NCI-H187 treated with DMSO at 0.1 percent for 48 hours (cell line): ENCODE data around the gene COL19A1.
"Not testable (repeated sequence)": the region's sequence is repeated elsewhere in the genome, so short reads cannot be mapped to it uniquely, and the experiment has no call there.

Source experiments
- DNase-seq: peaks from one replicate; lab custom pipeline; 2025; lab: John Stamatoyannopoulos, UW

The COL19A1 gene

DNA sequence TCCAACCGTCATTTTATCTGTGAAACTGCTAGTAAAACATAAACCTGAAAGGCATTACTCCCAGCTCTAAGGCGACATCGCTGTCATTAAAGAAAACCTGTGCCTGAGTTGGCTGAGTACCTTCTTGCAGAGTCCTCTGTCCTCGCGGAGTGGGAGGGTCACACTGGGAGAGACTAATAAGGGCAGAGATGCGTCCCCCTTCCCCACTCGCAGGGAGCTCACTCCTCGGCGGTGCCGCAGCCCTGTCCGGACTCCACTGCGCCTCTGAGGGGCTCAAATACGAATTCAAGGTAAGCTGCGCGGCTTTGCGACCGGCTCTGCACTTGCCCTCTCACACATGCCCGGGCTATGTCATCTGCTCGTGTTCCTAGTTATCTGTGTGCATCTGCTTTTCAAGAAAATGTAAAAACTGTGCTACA, at the start of gene COL19A1:
Gene COL19A1, plus strand, starts transcription at position 206 of the 419 bp plus-strand sequence. CDS start 13,012 bp downstream, outside the sequence.
- no peak for DNase-seq

GRCh38 chr6:69816569-69816968, 49.8 kb upstream of the COL19A1 start:
- DNase-seq = no peak

DNA sequence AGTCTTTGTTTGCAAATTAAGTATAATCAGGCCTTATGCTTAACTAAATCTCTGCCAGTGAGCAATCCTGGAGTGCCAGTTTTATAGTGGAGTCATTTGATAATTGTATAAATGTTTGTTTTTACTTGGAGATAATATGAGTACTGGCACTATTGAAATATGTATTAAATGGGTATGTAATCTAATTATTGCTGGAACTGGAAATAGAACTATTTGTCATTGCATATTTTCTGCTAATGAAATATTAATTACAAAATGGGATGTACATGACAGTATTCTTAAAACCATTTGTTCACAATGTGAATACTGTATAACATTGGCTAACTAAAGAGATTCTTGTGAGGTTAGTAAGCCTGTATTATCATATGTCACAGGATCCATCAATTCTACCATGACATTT, 49.0 kb upstream of the COL19A1 start:
- DNase-seq = no peak

GRCh38 chr6:69818223-69818930, 48.0 kb upstream of the COL19A1 start:
- no peak for DNase-seq

DNA sequence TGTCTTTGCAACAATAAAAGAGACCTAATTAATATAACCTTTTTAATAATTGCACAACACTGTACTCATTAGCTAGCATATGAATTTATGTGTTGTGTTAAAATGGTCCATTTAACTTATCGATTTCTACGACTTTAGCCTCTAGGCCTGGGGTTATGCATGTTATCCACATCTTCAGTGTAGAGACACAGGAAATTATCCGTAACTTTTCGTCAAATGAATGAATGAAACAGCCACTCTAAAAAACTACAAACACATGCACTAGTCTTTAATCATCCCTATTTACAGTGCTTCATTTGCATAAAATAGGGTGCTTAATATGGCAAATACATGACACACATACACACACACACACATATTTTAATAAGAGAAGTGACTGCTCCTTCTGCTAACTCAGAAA, 47.2 kb upstream of the COL19A1 start:
- DNase-seq = no peak

DNA sequence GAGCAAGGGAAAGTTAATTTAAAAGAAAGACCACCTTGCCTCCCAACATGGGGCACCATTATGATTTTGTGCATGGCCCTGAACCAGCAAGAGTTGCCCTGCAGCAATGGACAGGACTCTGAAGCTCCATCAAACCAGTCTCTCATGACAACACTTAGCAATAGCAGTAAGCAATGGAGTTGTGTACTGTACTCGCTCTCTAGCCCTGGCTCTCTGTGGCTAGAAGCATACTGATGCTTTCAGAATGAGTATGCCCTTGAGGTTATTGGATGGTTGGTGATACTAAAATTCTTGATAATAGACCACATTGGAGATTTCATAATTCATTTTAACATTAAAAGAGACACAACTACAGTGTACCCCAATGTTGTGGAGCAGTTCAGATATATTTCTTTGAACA, 46.3 kb upstream of the COL19A1 start:
- DNase-seq = no peak

DNA sequence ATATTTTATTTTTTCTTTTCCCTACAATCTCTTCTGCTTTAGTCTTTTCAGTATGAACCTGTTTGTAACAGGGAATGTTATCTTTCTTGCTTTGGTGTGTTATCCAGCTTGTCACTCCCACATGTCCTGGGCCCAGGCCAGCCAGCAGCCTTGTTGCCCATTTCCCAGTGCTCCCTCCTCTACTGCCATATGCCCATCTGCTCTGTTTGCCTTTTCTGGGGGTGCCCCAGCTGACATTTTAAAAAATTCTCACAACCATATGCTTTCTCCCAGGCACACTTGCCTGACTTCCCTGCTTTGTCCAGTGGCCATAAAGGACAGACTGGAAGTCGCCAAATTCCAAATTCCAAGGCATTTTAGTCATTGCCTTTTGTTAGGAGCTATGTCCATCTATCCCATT, 45.9 kb upstream of the COL19A1 start:
- no peak for DNase-seq

- not testable (repeated sequence) for DNase-seq
Observed at GRCh38 chr6:69824355-69824754, 42.0 kb upstream of the COL19A1 start.

DNA sequence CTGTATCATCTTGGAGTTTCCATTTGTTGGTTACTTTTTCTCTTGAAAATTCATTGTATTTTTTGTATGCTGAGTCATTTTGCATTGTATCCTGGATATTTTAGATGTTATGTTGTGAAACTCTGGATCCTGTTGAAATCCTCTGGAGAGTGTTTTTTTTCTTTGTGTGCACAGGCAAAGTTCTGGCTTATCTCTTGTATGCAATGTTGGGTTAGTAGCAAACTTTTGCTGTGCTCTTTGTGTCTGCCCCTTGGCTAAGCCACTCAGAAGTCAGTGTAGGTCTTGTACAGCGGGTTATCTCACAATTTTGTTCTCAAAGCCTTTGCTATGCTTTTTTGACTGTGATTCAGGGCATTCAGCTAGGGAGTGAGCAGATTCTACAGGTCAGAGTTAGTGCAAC, 40.5 kb upstream of the COL19A1 start:
- DNase-seq = no peak

DNA sequence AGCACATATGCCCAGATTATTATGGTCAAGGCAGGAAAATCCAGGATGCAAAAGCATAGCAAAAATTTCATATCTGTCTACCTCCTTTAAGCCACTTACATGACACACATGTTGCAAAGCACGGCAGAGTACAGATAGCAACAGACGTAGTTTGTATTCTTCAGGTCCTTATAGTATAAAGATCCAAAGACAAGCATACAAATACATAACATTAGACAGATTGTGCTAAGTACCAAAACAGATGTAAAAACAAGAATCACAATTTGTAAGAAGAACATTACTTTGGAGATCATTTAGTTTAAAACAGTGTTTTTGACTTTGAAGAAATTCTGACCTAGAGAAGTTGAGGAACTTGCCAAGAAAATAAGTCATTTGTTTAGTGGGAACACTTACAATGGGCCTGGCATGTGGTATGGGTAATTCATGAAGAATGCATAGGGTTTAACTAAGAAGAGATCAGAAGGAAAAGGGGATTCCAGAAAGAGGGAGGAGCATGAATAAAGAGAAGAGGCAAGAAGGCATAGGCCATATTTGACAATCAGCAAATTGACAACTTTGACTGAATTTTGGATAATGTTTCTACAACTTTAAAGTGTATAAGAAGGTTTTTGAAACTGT, 39.0 kb upstream of the COL19A1 start:
- no peak for DNase-seq

DNA sequence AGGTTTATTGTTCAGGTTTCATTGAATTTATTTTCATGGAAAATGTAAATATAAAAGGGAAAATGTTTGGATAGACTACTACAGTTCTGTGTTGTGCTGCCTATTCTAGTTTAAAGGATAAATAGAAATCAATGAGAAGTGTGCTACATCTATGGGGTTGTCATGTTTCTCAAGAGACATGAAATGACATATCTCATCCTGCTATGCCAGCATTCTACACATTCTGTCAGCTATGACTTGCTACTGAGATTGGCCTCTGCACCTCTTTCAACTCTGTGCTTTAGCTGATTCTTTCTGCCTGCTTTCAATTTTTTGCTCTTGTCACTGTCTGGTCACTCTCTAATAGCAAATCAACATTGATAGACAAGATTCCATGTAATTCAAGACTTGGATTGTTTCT, 33.8 kb upstream of the COL19A1 start:
- DNase-seq = no peak

DNA sequence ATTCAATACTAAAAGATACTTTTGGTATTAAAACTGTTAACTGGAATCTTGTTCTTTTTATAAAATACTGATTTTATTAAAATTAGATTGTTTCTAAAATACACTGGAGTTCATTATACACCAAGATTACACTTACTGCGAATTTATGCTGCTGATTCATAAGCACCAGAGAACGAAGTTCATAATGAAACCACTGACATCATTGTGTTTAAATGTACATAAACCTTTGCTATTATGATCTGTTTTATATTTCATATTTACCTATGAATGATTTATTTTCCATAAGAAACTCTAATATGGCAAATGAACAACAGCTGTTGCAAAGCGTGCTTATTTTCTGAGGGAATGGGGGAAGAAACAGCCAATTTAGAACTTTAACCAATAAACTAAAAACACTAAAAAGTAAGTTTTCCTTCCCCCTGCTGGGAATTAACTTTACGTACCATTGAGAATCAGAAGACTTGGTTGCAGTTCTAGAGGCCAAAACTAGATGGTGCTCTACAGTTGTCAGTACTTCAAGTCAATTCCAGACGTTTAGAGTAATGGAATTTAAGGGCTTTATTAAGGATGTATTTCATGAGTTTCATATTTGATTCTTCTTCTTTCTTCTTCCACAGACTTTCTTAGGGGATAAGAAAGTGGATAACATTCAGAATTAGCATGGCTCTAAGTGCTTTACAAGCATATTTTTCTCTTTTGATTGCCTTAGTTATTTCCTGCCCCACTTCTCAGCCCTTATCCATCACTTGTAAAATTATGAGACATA, 30.8 kb upstream of the COL19A1 start:
- no peak for DNase-seq

DNA sequence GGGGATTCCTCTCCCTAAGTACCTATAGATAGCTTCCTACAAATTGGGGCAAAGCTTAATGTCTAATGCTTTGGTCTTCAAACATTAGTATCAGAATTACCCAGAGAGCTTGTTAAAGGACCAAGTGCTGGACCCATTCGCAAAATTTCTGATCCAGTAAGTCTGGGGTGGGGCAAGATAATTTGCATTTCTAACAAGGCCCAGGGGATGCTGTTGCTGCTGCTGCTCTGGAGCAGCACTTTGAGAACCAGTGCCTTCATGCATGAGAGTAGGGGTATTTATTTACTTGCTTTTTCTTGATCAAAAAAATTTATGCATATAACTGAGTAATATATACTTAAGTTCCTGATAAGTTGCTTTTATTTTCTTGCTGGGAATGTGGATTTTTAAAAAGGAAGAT, 24.5 kb upstream of the COL19A1 start:
- no peak for DNase-seq

DNA sequence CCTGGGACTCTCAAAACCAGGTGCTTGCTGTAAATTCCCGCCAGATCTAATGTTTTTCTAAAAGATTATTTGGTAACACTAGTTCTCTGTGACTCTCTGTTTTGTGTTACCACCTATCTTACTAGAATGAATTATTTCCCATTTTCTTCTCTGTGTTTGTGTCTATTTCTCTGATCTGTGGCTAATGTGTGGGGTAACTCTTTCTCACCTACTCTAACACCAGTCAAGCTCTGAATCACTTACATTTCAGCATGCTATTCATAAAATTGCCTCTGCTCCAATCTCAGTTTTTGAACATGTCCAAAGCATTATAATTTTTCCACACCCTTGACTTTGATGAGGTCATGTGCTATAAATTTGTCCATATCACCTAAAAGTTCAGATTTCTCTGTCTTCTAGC, 23.2 kb upstream of the COL19A1 start:
- DNase-seq = no peak

DNA sequence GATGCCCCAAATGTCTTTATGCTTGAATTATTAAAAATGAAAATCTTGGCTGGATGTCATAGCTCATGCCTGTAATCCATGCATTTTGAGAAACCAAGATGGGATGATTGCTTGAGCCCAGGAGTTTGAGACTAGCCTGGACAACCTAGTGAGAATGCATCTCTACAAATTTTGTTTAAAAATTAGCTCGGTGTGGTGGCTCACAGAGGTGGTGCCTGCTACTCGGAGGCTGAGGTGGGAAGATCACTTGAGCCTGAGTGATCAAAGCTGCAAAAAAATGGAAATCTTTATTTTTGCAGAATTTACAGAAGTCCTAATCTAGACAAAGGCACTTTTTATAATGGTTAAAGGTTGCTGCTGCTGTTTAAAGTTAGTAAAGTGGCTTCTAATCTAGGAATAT, 20.0 kb upstream of the COL19A1 start:
- no peak for DNase-seq

GRCh38 chr6:69846770-69847491, 19.4 kb upstream of the COL19A1 start:
- no peak for DNase-seq

DNA sequence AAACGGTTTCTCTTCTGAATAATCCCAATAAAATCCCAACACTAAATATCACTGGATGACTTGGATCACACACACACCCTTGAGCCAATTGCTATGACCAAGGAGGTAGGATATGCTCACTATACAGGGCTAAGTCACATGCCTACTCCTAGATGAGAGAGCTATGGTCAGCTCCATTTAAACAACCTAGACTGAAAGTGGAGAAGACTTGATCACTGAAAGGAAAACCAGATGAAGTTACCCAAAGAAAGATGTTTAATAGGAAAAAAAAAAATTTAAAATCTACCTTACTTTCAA, 18.9 kb upstream of the COL19A1 start:
- no peak for DNase-seq

DNA sequence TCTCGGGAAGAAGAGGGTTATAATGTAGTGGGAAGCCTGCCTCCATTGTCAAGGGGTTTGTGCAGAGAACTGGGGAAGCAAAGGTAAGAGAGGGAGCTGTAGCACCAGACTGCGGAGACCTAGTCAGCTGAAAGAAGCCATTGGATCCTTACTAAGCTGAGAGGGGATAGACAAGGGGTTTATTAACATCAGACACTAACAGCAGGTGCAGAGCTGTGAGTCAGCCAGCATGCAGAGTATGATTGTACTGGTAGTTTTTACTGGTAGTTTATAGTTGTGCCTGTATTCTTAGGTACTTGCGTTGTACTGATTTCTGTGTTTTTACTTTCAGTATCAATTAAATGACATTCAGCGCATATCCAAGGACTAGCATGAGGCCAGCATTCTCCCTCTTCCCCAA, 17.8 kb upstream of the COL19A1 start:
- no peak for DNase-seq

- DNase-seq = no peak
Observed at GRCh38 chr6:69852706-69853105, 13.7 kb upstream of the COL19A1 start.

GRCh38 chr6:69861986-69862385, 4.4 kb upstream of the COL19A1 start:
- DNase-seq = no peak

- no peak for DNase-seq
Observed at GRCh38 chr6:69863766-69864165, 2.6 kb upstream of the COL19A1 start.

- DNase-seq = no peak
Observed at GRCh38 chr6:69865126-69865525, 1.2 kb upstream of the COL19A1 start.
